ENCODE data around the gene NPNT.

NPNT gene

GRCh38 chr4:105921301-105921700, 26.0 kb downstream of the NPNT start:
- no peak for DNase-seq

- DNase-seq: no peak
Observed at GRCh38 chr4:105923497-105924238, 28.4 kb downstream of the NPNT start.

- no peak for DNase-seq
Observed at GRCh38 chr4:105924341-105924740, 29.1 kb downstream of the NPNT start.

- no peak for DNase-seq
Observed at GRCh38 chr4:105930698-105931097, 35.4 kb downstream of the NPNT start.

- DNase-seq: no peak
Observed at GRCh38 chr4:105933083-105933482, 37.8 kb downstream of the NPNT start.

- DNase-seq: no peak
Observed at GRCh38 chr4:105934386-105934785, 39.1 kb downstream of the NPNT start.

GRCh38 chr4:105936901-105937300, 41.6 kb downstream of the NPNT start:
- no peak for DNase-seq

GRCh38 chr4:105937759-105938158, 42.5 kb downstream of the NPNT start:
- no peak for DNase-seq

GRCh38 chr4:105943234-105943633, 48.0 kb downstream of the NPNT start:
- no peak for DNase-seq

GRCh38 chr4:105944540-105944939, 49.3 kb downstream of the NPNT start:
- no peak for DNase-seq

- DNase-seq: no peak
Observed at GRCh38 chr4:105946771-105947170, 51.5 kb downstream of the NPNT start.

GRCh38 chr4:105950701-105951100, 55.4 kb downstream of the NPNT start:
- DNase-seq: no peak

GRCh38 chr4:105951198-105951597, 55.9 kb downstream of the NPNT start:
- no peak for DNase-seq

- DNase-seq: no peak
Observed at GRCh38 chr4:105952591-105952990, 57.3 kb downstream of the NPNT start.

GRCh38 chr4:105956569-105956968, 61.3 kb downstream of the NPNT start:
- DNase-seq: no peak

GRCh38 chr4:105957680-105958079, 62.4 kb downstream of the NPNT start:
- no peak for DNase-seq

- DNase-seq: no peak
Observed at GRCh38 chr4:105963461-105964400, 68.5 kb downstream of the NPNT start.

GRCh38 chr4:105965183-105965800, 70.0 kb downstream of the NPNT start:
- DNase-seq: no peak

- DNase-seq: no peak
Observed at GRCh38 chr4:105966051-105966450, 70.8 kb downstream of the NPNT start.

- DNase-seq: no peak
Observed at GRCh38 chr4:105967058-105967658, 71.9 kb downstream of the NPNT start.

GRCh38 chr4:105969575-105969974, 74.3 kb downstream of the NPNT start:
- no peak for DNase-seq

GRCh38 chr4:105970371-105970770, 75.1 kb downstream of the NPNT start:
- DNase-seq: no peak

- DNase-seq: no peak
Observed at GRCh38 chr4:105971036-105971435, 75.8 kb downstream of the NPNT start.
